ENCODE data around the gene EYS. TPM values are rescaled to one million over a fixed set of nuclear protein-coding genes. Genes with fewer than 3 reads are reported as not detected.

EYS gene
- total RNA-seq, 4 donors from 2014 or later, result 0.15 TPM; not detected in 3

- TF ChIP-seq POLR2AphosphoS5 (IDR thresholded peaks at IDR 0.05) (no peak), EP300 (IDR thresholded peaks at IDR 0.05) (no peak), CTCF (IDR thresholded peaks at IDR 0.05) (no peak), POLR2A (IDR thresholded peaks at IDR 0.05) (no peak)
- no peak for ATAC-seq
These were observed 1560.9 kb downstream of the EYS start for GRCh38 chr6:64146094-64146493.

GRCh38 chr6:64145658-64146057 lies 1561.4 kb downstream of the EYS start:
- no peak overlapping the region for H3K4me3 ChIP-seq
- H3K27ac ChIP-seq, result no peak overlapping the region
- no peaks in the 10 kb centered on the region for H3K9me3 ChIP-seq
- no peak for ATAC-seq
- WGBS, 2 donors (ENCODE audit: low coverage in 1 of 2), result 66 to 71% methylated on average over 1 to 2 of the region's 2 CpGs
- no peaks in the 10 kb centered on the region for H3K27me3 ChIP-seq
- no peaks in the 10 kb centered on the region for H3K36me3 ChIP-seq
- H3K4me1 ChIP-seq, result no peaks in the 10 kb centered on the region
- TF ChIP-seq EP300 (IDR thresholded peaks at IDR 0.05), result no peak
- no peak for TF ChIP-seq CTCF (IDR thresholded peaks at IDR 0.05)
- no peak for TF ChIP-seq POLR2A (IDR thresholded peaks at IDR 0.05)
- TF ChIP-seq POLR2AphosphoS5 (IDR thresholded peaks at IDR 0.05), result no peak

More at GRCh38 chr6:64146094-64146493, 1560.9 kb downstream of the EYS start:
- H3K27me3 ChIP-seq, result no peaks in the 10 kb centered on the region
- no peaks in the 10 kb centered on the region for H3K9me3 ChIP-seq
- H3K4me3 ChIP-seq, result no peak overlapping the region
- no peaks in the 10 kb centered on the region for H3K4me1 ChIP-seq
- no peaks in the 10 kb centered on the region for H3K36me3 ChIP-seq
- H3K27ac ChIP-seq, result no peak overlapping the region
- WGBS, 2 donors (ENCODE audit: low coverage in 1 of 2), result 25 to 67% methylated on average over 1 of the region's 1 CpG

GRCh38 chr6:64143101-64143500 lies 1563.9 kb downstream of the EYS start:
- 72 to 78% methylated on average over 2 of the region's 2 CpGs for WGBS, 2 donors (ENCODE audit: low coverage in 1 of 2)
- no peaks in the 10 kb centered on the region for H3K4me1 ChIP-seq
- H3K36me3 ChIP-seq, result no peaks in the 10 kb centered on the region
- no peak for ATAC-seq
- H3K27me3 ChIP-seq, result no peaks in the 10 kb centered on the region
- no peaks in the 10 kb centered on the region for H3K9me3 ChIP-seq
- TF ChIP-seq EP300 (IDR thresholded peaks at IDR 0.05) (no peak), POLR2A (IDR thresholded peaks at IDR 0.05) (no peak), POLR2AphosphoS5 (IDR thresholded peaks at IDR 0.05) (no peak), CTCF (IDR thresholded peaks at IDR 0.05) (no peak)
- no peak overlapping the region for H3K4me3 ChIP-seq
- no peak overlapping the region for H3K27ac ChIP-seq

GRCh38 chr6:64141680-64142079 lies 1565.3 kb downstream of the EYS start:
- Histone ChIP-seq H3K9me3 (no peaks in the 10 kb centered on the region), H3K4me3 (no peak overlapping the region), H3K36me3 (no peaks in the 10 kb centered on the region), H3K27ac (no peak overlapping the region), H3K4me1 (no peaks in the 10 kb centered on the region), H3K27me3 (no peaks in the 10 kb centered on the region)
- 90 to 93% methylated on average over 2 of the region's 2 CpGs for WGBS, 2 donors (ENCODE audit: low coverage in 1 of 2)
- ATAC-seq, result no peak
- TF ChIP-seq CTCF (IDR thresholded peaks at IDR 0.05), result no peak
- TF ChIP-seq EP300 (IDR thresholded peaks at IDR 0.05), result no peak
- no peak for TF ChIP-seq POLR2A (IDR thresholded peaks at IDR 0.05)
- no peak for TF ChIP-seq POLR2AphosphoS5 (IDR thresholded peaks at IDR 0.05)

GRCh38 chr6:64128301-64129024 lies 1578.6 kb downstream of the EYS start:
- Histone ChIP-seq H3K27ac (no peak overlapping the region), H3K4me1 (no peaks in the 10 kb centered on the region), H3K36me3 (no peaks in the 10 kb centered on the region), H3K4me3 (no peak overlapping the region), H3K27me3 (no peaks in the 10 kb centered on the region), H3K9me3 (no peaks in the 10 kb centered on the region)
- no peak for ATAC-seq
- 62 to 80% methylated on average over 1 of the region's 1 CpG for WGBS, 2 donors (ENCODE audit: low coverage in 1 of 2)
- TF ChIP-seq POLR2AphosphoS5 (IDR thresholded peaks at IDR 0.05) (no peak), CTCF (IDR thresholded peaks at IDR 0.05) (no peak), POLR2A (IDR thresholded peaks at IDR 0.05) (no peak), EP300 (IDR thresholded peaks at IDR 0.05) (no peak)

Measured in gastroesophageal sphincter (tissue), 4 donors.